CD4-positive, CD25-positive, alpha-beta regulatory T cell (primary cell): ENCODE data around the gene KRT73. TPM values are rescaled to one million over a fixed set of nuclear protein-coding genes. Genes with fewer than 3 reads are reported as not detected.

Experiments
- ATAC-seq, 2 donors: fragments of 150-1000 bp; cut with Tn5 transposase; one replicate each; pipeline ENCODE4 v1.10.0; 2021; ENCODE audit warnings: low read depth in 2 of 2, moderate number of reproducible peaks in 2 of 2, moderate library complexity in 1 of 2
- DNase-seq, 3 donors: peaks; one replicate each; pipeline versions ENCODE4 v3.0.0 to v3.0.0-alpha.2; 2012 to 2022; ENCODE audit warnings: mixed read lengths in 1 of 3
- H3K27ac ChIP-seq: one replicate; pipeline ENCODE4 v1.7.0; 2013; ENCODE audit warnings: mild to moderate bottlenecking, low read length; ENCODE audit not compliant: insufficient read depth, poor library complexity, severe bottlenecking
- H3K27me3 ChIP-seq: one replicate; pipeline ENCODE4 v1.7.0; 2013; ENCODE audit warnings: low read length; ENCODE audit not compliant: control insufficient read depth, insufficient read depth
- H3K36me3 ChIP-seq: one replicate; pipeline ENCODE4 v1.7.0; 2013; ENCODE audit warnings: mild to moderate bottlenecking, low read length, moderate library complexity; ENCODE audit not compliant: control insufficient read depth, insufficient read depth
- H3K4me1 ChIP-seq: 2 replicates; pipeline ENCODE4 v1.7.0; 2013; ENCODE audit warnings: mild to moderate bottlenecking, low read length; ENCODE audit not compliant: insufficient read depth, control insufficient read depth, poor library complexity, severe bottlenecking
- H3K4me3 ChIP-seq: one replicate; pipeline ENCODE4 v1.7.0; 2013; ENCODE audit warnings: low read depth, mild to moderate bottlenecking, low read length, moderate library complexity
- H3K9me3 ChIP-seq, 2 experiments: 1 replicate in 1 of 2; 2 replicates in 1 of 2; pipeline ENCODE4 v1.7.0; 2013; ENCODE audit warnings: low read length in 2 of 2, mild to moderate bottlenecking in 1 of 2, moderate library complexity in 1 of 2; ENCODE audit not compliant: control insufficient read depth in 2 of 2
- H3K27ac Mint-ChIP-seq, 3 donors: one replicate each; pipeline ENCODE4 v1.8.0; 2020 to 2022; ENCODE audit warnings: mild to moderate bottlenecking in 3 of 3, mixed read lengths in 3 of 3, moderate library complexity in 2 of 3
- H3K27me3 Mint-ChIP-seq: one replicate; pipeline ENCODE4 v1.8.0; 2022; ENCODE audit warnings: mild to moderate bottlenecking, mixed read lengths
- H3K36me3 Mint-ChIP-seq: one replicate; pipeline ENCODE4 v1.8.0; 2020; ENCODE audit warnings: mixed read lengths
- H3K4me1 Mint-ChIP-seq, 4 donors: one replicate each; pipeline ENCODE4 v1.8.0; 2020 to 2022; ENCODE audit warnings: mixed read lengths in 4 of 4, mild to moderate bottlenecking in 1 of 4
- H3K4me3 Mint-ChIP-seq, 4 donors: one replicate each; pipeline ENCODE4 v1.8.0; 2020 to 2022; ENCODE audit warnings: mild to moderate bottlenecking in 4 of 4, mixed read lengths in 4 of 4, moderate library complexity in 3 of 4
- H3K9me3 Mint-ChIP-seq, 7 donors: one replicate each; pipeline ENCODE4 v1.8.0; 2020 to 2022; ENCODE audit warnings: mixed read lengths in 7 of 7, mild to moderate bottlenecking in 3 of 7, moderate library complexity in 2 of 7
- polyA plus RNA-seq, 4 donors: library from polyadenylated mRNA; unstranded; fragments of 300-500 nt; fragmentation: Illumina TruSeq; gene quantifications; one replicate each; pipeline ENCODE4 v1.2.3, GENCODE V29; 2021
- total RNA-seq: library from RNA; stranded (reverse); gene quantifications from one replicate; pipeline ENCODE4 v1.2.3, GENCODE V29; 2022

KRT73 gene
- total and polyA plus RNA-seq, 5 donors from 2014 or later = 1.0 to 1.4 (median 1.1) TPM; not detected in 2

- Histone ChIP-seq H3K27ac (no peak overlapping the region), H3K4me1 (peaks cover 6% of the 10 kb centered on the region), H3K4me3 (no peak overlapping the region), H3K9me3 (no peaks in the 10 kb centered on the region), H3K27me3 (peaks cover 3% of the 10 kb centered on the region), H3K36me3 (no peaks in the 10 kb centered on the region)
- H3K4me1 Mint-ChIP-seq = peaks cover 0 to 63% (median 4%) of the 10 kb centered on the region in 4 donors
- H3K27me3 Mint-ChIP-seq = peaks cover 16% of the 10 kb centered on the region
- no peaks in the 10 kb centered on the region for H3K36me3 Mint-ChIP-seq
- peak overlapping the region; percentile 40 to 89 (median 83) for H3K27ac Mint-ChIP-seq
- H3K9me3 Mint-ChIP-seq = peaks cover 0 to under 1% (median 0%) of the 10 kb centered on the region in 7 donors
- no peak for ATAC-seq
- H3K4me3 Mint-ChIP-seq = no peak overlapping the region
- no peak for DNase-seq
Measured at GRCh38 chr12:52616680-52617402, 1.5 kb downstream of the KRT73 start.

GRCh38 chr12:52615912-52616311, 2.4 kb downstream of the KRT73 start:
- Mint-ChIP-seq H3K4me1 (peaks cover 0 to 69% (median 4%) of the 10 kb centered on the region in 4 donors), H3K9me3 (no peaks in the 10 kb centered on the region), H3K4me3 (no peak overlapping the region), H3K27ac (peak overlapping the region in 2 of 3 donors; percentile 83 to 89), H3K27me3 (peaks cover 14% of the 10 kb centered on the region), H3K36me3 (no peaks in the 10 kb centered on the region)
- Histone ChIP-seq H3K4me1 (peaks cover 6% of the 10 kb centered on the region), H3K4me3 (no peak overlapping the region), H3K27me3 (peaks cover 2% of the 10 kb centered on the region), H3K9me3 (no peaks in the 10 kb centered on the region), H3K36me3 (no peaks in the 10 kb centered on the region), H3K27ac (no peak overlapping the region)
- ATAC-seq = no peak
- DNase-seq = no peak

- Histone ChIP-seq H3K4me1 (peaks cover 6% of the 10 kb centered on the region), H3K9me3 (no peaks in the 10 kb centered on the region), H3K27me3 (peaks cover 2% of the 10 kb centered on the region), H3K36me3 (no peaks in the 10 kb centered on the region), H3K27ac (no peak overlapping the region), H3K4me3 (no peak overlapping the region)
- Mint-ChIP-seq H3K9me3 (no peaks in the 10 kb centered on the region), H3K4me3 (peak overlapping the region in 2 of 4 donors; percentile 23 to 56), H3K27me3 (peaks cover 10% of the 10 kb centered on the region), H3K27ac (peak overlapping the region; percentile 83 to 90 (median 89)), H3K4me1 (peaks cover 0 to 72% (median 4%) of the 10 kb centered on the region in 4 donors), H3K36me3 (no peaks in the 10 kb centered on the region)
- DNase-seq (peak in 1 of 3 donors; percentile 17), ATAC-seq (peak in 1 of 2 donors; percentile 26)
Measured at GRCh38 chr12:52615208-52615868, 3.0 kb downstream of the KRT73 start.

GRCh38 chr12:52614381-52615207, 3.8 kb downstream of the KRT73 start:
- Histone ChIP-seq H3K27me3 (peaks cover 2% of the 10 kb centered on the region), H3K36me3 (no peaks in the 10 kb centered on the region), H3K4me1 (peaks cover 6% of the 10 kb centered on the region), H3K27ac (no peak overlapping the region), H3K4me3 (no peak overlapping the region), H3K9me3 (no peaks in the 10 kb centered on the region)
- H3K27me3 Mint-ChIP-seq = peaks cover 10% of the 10 kb centered on the region
- DNase-seq (no peak), ATAC-seq (no peak)
- H3K36me3 Mint-ChIP-seq = no peaks in the 10 kb centered on the region
- peak overlapping the region in 2 of 4 donors; percentile 23 to 30 for H3K4me3 Mint-ChIP-seq
- H3K9me3 Mint-ChIP-seq = no peaks in the 10 kb centered on the region
- H3K4me1 Mint-ChIP-seq = peaks cover 0 to 77% (median 4%) of the 10 kb centered on the region in 4 donors
- peak overlapping the region; percentile 83 to 94 (median 89) for H3K27ac Mint-ChIP-seq

- Mint-ChIP-seq H3K9me3 (no peaks in the 10 kb centered on the region), H3K27ac (peak overlapping the region; percentile 61 to 89 (median 83)), H3K36me3 (no peaks in the 10 kb centered on the region), H3K4me3 (peak overlapping the region in 2 of 4 donors; percentile 27 to 52), H3K27me3 (peaks cover 10% of the 10 kb centered on the region), H3K4me1 (peaks cover 0 to 81% (median 4%) of the 10 kb centered on the region in 4 donors)
- Histone ChIP-seq H3K9me3 (no peaks in the 10 kb centered on the region), H3K27ac (no peak overlapping the region), H3K4me3 (no peak overlapping the region), H3K4me1 (peaks cover 10% of the 10 kb centered on the region), H3K36me3 (no peaks in the 10 kb centered on the region), H3K27me3 (peaks cover 2% of the 10 kb centered on the region)
- DNase-seq = no peak
- no peak for ATAC-seq
Measured at GRCh38 chr12:52613384-52614030, 4.9 kb downstream of the KRT73 start.

- H3K27ac Mint-ChIP-seq = peak overlapping the region; percentile 61 to 89 (median 83)
- Histone ChIP-seq H3K27me3 (peaks cover 4% of the 10 kb centered on the region), H3K4me3 (no peak overlapping the region), H3K4me1 (peaks cover 10% of the 10 kb centered on the region), H3K27ac (no peak overlapping the region), H3K9me3 (no peaks in the 10 kb centered on the region), H3K36me3 (no peaks in the 10 kb centered on the region)
- no peak for ATAC-seq
- peak overlapping the region in 2 of 4 donors; percentile 72 to 76 for H3K4me3 Mint-ChIP-seq
- H3K36me3 Mint-ChIP-seq = no peaks in the 10 kb centered on the region
- H3K9me3 Mint-ChIP-seq = no peaks in the 10 kb centered on the region
- H3K27me3 Mint-ChIP-seq = peaks cover 10% of the 10 kb centered on the region
- peaks cover 0 to 86% (median 5%) of the 10 kb centered on the region in 4 donors for H3K4me1 Mint-ChIP-seq
- no peak for DNase-seq
Measured at GRCh38 chr12:52612431-52613383, 5.7 kb downstream of the KRT73 start.
